Right ventricle myocardium inferior (tissue), 1 donor: ENCODE data around the gene FNIP2. TPM values are rescaled to one million over a fixed set of nuclear protein-coding genes. Genes with fewer than 3 reads are reported as not detected.
"Not testable (repeated sequence)": the region's sequence is repeated elsewhere in the genome, so short reads cannot be mapped to it uniquely, and the experiment has no call there.

Experiments used
- ATAC-seq: fragments of 200-7000 bp; cut with Tn5 transposase; one replicate; pipeline ENCODE4 v1.9.1; 2020; ENCODE audit warnings: mild to moderate bottlenecking, moderate library complexity
- DNase-seq: peaks from one replicate; pipeline ENCODE4 v3.0.0; 2021; ENCODE audit errors: missing footprints
- intact Hi-C: fragments of 100-400 bp; cut with DNase I; formaldehyde crosslinking; loops from one replicate; pipeline ENCODE4 v1.11.0; 2022
- total RNA-seq: library from RNA; stranded (reverse); fragmentation: NEBNext Ultra II Directional; extraction: Animal tissue kit (Norgen Biotek cat#: 25700); gene quantifications from one replicate; pipeline ENCODE4 v1.2.1, GENCODE V29; 2021
- donor health status: DM: no; HTN: yes; CAD: no; lungs with severe emphysema.

Gene FNIP2
- total RNA-seq, 1 donor from 2014 or later, result 46.2 TPM

GRCh38 chr4:158873795-158874401, 105.1 kb downstream of the FNIP2 start:
- intact Hi-C loops, result loop anchor here (10.0 kb wide), 1 partner anchor 231 kb away; the partner anchor contains the start of gene RAPGEF2
- no peak for ATAC-seq
- DNase-seq, result no peak

GRCh38 chr4:158875026-158875425, 106.2 kb downstream of the FNIP2 start:
- intact Hi-C loops, result loop anchor here (10.0 kb wide), 1 partner anchor 230 kb away; the partner anchor contains the start of gene RAPGEF2
- no peak for DNase-seq
- no peak for ATAC-seq

GRCh38 chr4:158875455-158875854, 106.6 kb downstream of the FNIP2 start:
- ATAC-seq (no peak), DNase-seq (no peak)
- intact Hi-C loops, result loop anchor here (10.0 kb wide), 1 partner anchor 229 kb away; the partner anchor contains the start of gene RAPGEF2

- intact Hi-C loops, result loop anchor here (10.0 kb wide), 1 partner anchor 228 kb away; the partner anchor contains the start of gene RAPGEF2
- no peak for DNase-seq
- no peak for ATAC-seq
These were observed 108.2 kb downstream of the FNIP2 start for GRCh38 chr4:158877069-158877468.

GRCh38 chr4:158882142-158882541, 113.3 kb downstream of the FNIP2 start:
- ATAC-seq, DNase-seq, intact Hi-C loops: not testable (repeated sequence)

- intact Hi-C loops, result no loop called here
- ATAC-seq (peak; percentile 54), DNase-seq (no peak)
These were observed 115.5 kb downstream of the FNIP2 start for GRCh38 chr4:158884280-158884679.

GRCh38 chr4:158885564-158885963, 116.7 kb downstream of the FNIP2 start:
- DNase-seq, result no peak
- ATAC-seq, result no peak
- intact Hi-C loops, result no loop called here

GRCh38 chr4:158890294-158890693, 121.5 kb downstream of the FNIP2 start:
- ATAC-seq (no peak), DNase-seq (no peak)
- intact Hi-C loops, result no loop called here

- DNase-seq, result no peak
- ATAC-seq, result no peak
- intact Hi-C loops, result no loop called here
These were observed 122.4 kb downstream of the FNIP2 start for GRCh38 chr4:158891256-158891655.

- intact Hi-C loops, result no loop called here
- no peak for DNase-seq
- no peak for ATAC-seq
These were observed 126.0 kb downstream of the FNIP2 start for GRCh38 chr4:158894826-158895225.

- DNase-seq, result no peak
- intact Hi-C loops, result no loop called here
- no peak for ATAC-seq
These were observed 127.2 kb downstream of the FNIP2 start for GRCh38 chr4:158895797-158896576.

GRCh38 chr4:158896577-158897238, 127.9 kb downstream of the FNIP2 start:
- DNase-seq, intact Hi-C loops, ATAC-seq: not testable (repeated sequence)

- ATAC-seq, DNase-seq: not testable (repeated sequence)
These were observed 131.6 kb downstream of the FNIP2 start for GRCh38 chr4:158900408-158900807.

GRCh38 chr4:158902280-158903078, 133.7 kb downstream of the FNIP2 start:
- ATAC-seq, result peak; percentile 37
- DNase-seq, intact Hi-C loops: not testable (repeated sequence)

More at GRCh38 chr4:158900408-158900807, 131.6 kb downstream of the FNIP2 start:
- intact Hi-C loops, result not testable (repeated sequence)

- intact Hi-C loops, result no loop called here
- ATAC-seq, result no peak
- DNase-seq, result no peak
These were observed 134.2 kb downstream of the FNIP2 start for GRCh38 chr4:158903079-158903456.

- ATAC-seq, result no peak
- DNase-seq, result no peak
- intact Hi-C loops, result no loop called here
These were observed 134.7 kb downstream of the FNIP2 start for GRCh38 chr4:158903472-158904043.

GRCh38 chr4:158904815-158905214, 136.0 kb downstream of the FNIP2 start:
- ATAC-seq (no peak), DNase-seq (no peak)
- intact Hi-C loops, result no loop called here

GRCh38 chr4:158906073-158906472, 137.2 kb downstream of the FNIP2 start:
- ATAC-seq, result no peak
- no peak for DNase-seq

More at GRCh38 chr4:158906073-158906472, 137.2 kb downstream of the FNIP2 start:
- intact Hi-C loops, result no loop called here
